ENCODE measurements around the gene USF3. TPM values are rescaled to one million over a fixed set of nuclear protein-coding genes. Genes with fewer than 3 reads are reported as not detected.

The USF3 gene
- total and polyA plus RNA-seq, 2 of the 13 experiments (the other 11 are each of a cell fraction or from before 2014, with no cell fraction given) = 6.3 to 15.2 TPM

- TF ChIP-seq PATZ1 (CRISPR knock-in tag; IDR thresholded peaks at IDR 0.05) (no peak), ARNT (IDR thresholded peaks at IDR 0.05) (no peak), POLR2AphosphoS2 (IDR thresholded peaks at IDR 0.05; ENCODE audit: low read depth, low read length) (no peak), TGIF2 (CRISPR knock-in tag; IDR thresholded peaks at IDR 0.05) (no peak)
Measured at GRCh38 chr3:113600418-113601182, 95.8 kb downstream of the USF3 start (continued).

Small RNA genes within 50 kb of the gene (small RNA-seq; reads per million reads assigned to genes)
- 0 reads per million in 3 experiments for gene RN7SL767P (ENCODE audit: insufficient read depth in 2 of 3, insufficient read length in 3 of 3, low read depth in 2 of 3, low replicate concordance in 1 of 3)

Other genes starting within 250 kb of the USF3 start
- gene SPICE1, start 181.5 kb downstream of the USF3 start, total RNA-seq (2016; rRNA removed; fragmentation: Illumina TruSeq; extraction: Trizol) = 11.8 and 11.9 TPM in 2 replicates
- gene SPICE1, start 181.5 kb downstream of the USF3 start, polyA plus RNA-seq (2011; rRNA removed) = 2.4 and 2.8 TPM in 2 replicates
- 0.07 TPM in 1 of 2 replicates, not detected in the other for gene SIDT1, start 164.1 kb downstream of the USF3 start, total RNA-seq (2016; rRNA removed; fragmentation: Illumina TruSeq; extraction: Trizol)
- 0.07 TPM in 1 of 2 replicates, not detected in the other for gene SIDT1, start 164.1 kb downstream of the USF3 start, polyA plus RNA-seq (2011; rRNA removed)
- gene NAA50, start 49.6 kb upstream of the USF3 start, total RNA-seq (2016; rRNA removed; fragmentation: Illumina TruSeq; extraction: Trizol) = 233 and 352 TPM in 2 replicates
- 30.2 and 30.3 TPM in 2 replicates for gene NAA50, start 49.6 kb upstream of the USF3 start, polyA plus RNA-seq (2011; rRNA removed)
- 95.1 and 171 TPM in 2 replicates for gene ATP6V1A, start 50.4 kb upstream of the USF3 start, total RNA-seq (2016; rRNA removed; fragmentation: Illumina TruSeq; extraction: Trizol)
- 21.7 and 23.4 TPM in 2 replicates for gene ATP6V1A, start 50.4 kb upstream of the USF3 start, polyA plus RNA-seq (2011; rRNA removed)
- not detected in 2 replicates for gene GRAMD1C, start 142.1 kb upstream of the USF3 start, total RNA-seq (2016; rRNA removed; fragmentation: Illumina TruSeq; extraction: Trizol)
- gene GRAMD1C, start 142.1 kb upstream of the USF3 start, polyA plus RNA-seq (2011; rRNA removed) = 0.45 and 1.0 TPM in 2 replicates